Measurements from ENCODE around the gene KLHDC8A. TPM values are rescaled to one million over a fixed set of nuclear protein-coding genes. Genes with fewer than 3 reads are reported as not detected.
A peak's percentile ranks its signal among the peaks of the same experiment; 100 is the strongest.

The KLHDC8A gene
- total RNA-seq, 1 donor from 2014 or later = 0.27 TPM

GRCh38 chr1:205380882-205381281, 24.2 kb upstream of the KLHDC8A start:
- Histone ChIP-seq H3K36me3 (no peaks in the 10 kb centered on the region), H3K27ac (replicated peaks) (no peak overlapping the region), H3K27me3 (ENCODE audit: low read depth) (peaks cover 79% of the 10 kb centered on the region), H3K4me3 (no peak overlapping the region), H3K4me1 (no peaks in the 10 kb centered on the region), H3K9me3 (replicated peaks) (no peaks in the 10 kb centered on the region)
- DNase-seq = no peak
- intact Hi-C loops (cut with micrococcal nuclease) = no loop called here
- no peak for TF ChIP-seq CTCF (IDR thresholded peaks at IDR 0.05; ENCODE audit: borderline replicate concordance)

- H3K27ac ChIP-seq (replicated peaks) = no peak overlapping the region
- no peak for TF ChIP-seq CTCF (IDR thresholded peaks at IDR 0.05; ENCODE audit: borderline replicate concordance)
- H3K27me3 ChIP-seq (ENCODE audit: low read depth) = peaks cover 95% of the 10 kb centered on the region
- H3K4me3 ChIP-seq = no peak overlapping the region
- intact Hi-C loops (cut with micrococcal nuclease) = no loop called here
- no peaks in the 10 kb centered on the region for H3K4me1 ChIP-seq
- no peaks in the 10 kb centered on the region for H3K36me3 ChIP-seq
- no peak for DNase-seq
- no peaks in the 10 kb centered on the region for H3K9me3 ChIP-seq (replicated peaks)
Measured at GRCh38 chr1:205379056-205379455, 22.3 kb upstream of the KLHDC8A start.

GRCh38 chr1:205377355-205377754, 20.6 kb upstream of the KLHDC8A start:
- TF ChIP-seq CTCF (IDR thresholded peaks at IDR 0.05; ENCODE audit: borderline replicate concordance) = no peak
- no peaks in the 10 kb centered on the region for H3K9me3 ChIP-seq (replicated peaks)
- no peak overlapping the region for H3K27ac ChIP-seq (replicated peaks)
- H3K4me1 ChIP-seq = no peaks in the 10 kb centered on the region
- H3K4me3 ChIP-seq = no peak overlapping the region
- peaks cover 97% of the 10 kb centered on the region for H3K27me3 ChIP-seq (ENCODE audit: low read depth)
- no peak for DNase-seq
- H3K36me3 ChIP-seq = no peaks in the 10 kb centered on the region
- intact Hi-C loops (cut with micrococcal nuclease) = no loop called here

- intact Hi-C loops (cut with micrococcal nuclease) = no loop called here
- H3K4me1 ChIP-seq = no peaks in the 10 kb centered on the region
- no peak overlapping the region for H3K27ac ChIP-seq (replicated peaks)
- H3K9me3 ChIP-seq (replicated peaks) = no peaks in the 10 kb centered on the region
- no peaks in the 10 kb centered on the region for H3K36me3 ChIP-seq
- no peak for DNase-seq
- H3K27me3 ChIP-seq (ENCODE audit: low read depth) = peaks cover 96% of the 10 kb centered on the region
- no peak overlapping the region for H3K4me3 ChIP-seq
- no peak for TF ChIP-seq CTCF (IDR thresholded peaks at IDR 0.05; ENCODE audit: borderline replicate concordance)
Measured at GRCh38 chr1:205376739-205377138, 20.0 kb upstream of the KLHDC8A start.

- intact Hi-C loops (cut with micrococcal nuclease) = no loop called here
- Histone ChIP-seq H3K36me3 (no peaks in the 10 kb centered on the region), H3K4me1 (no peaks in the 10 kb centered on the region), H3K4me3 (no peak overlapping the region), H3K27ac (replicated peaks) (no peak overlapping the region), H3K27me3 (ENCODE audit: low read depth) (peaks cover 91% of the 10 kb centered on the region), H3K9me3 (replicated peaks) (no peaks in the 10 kb centered on the region)
- peak; percentile 8 for TF ChIP-seq CTCF (IDR thresholded peaks at IDR 0.05; ENCODE audit: borderline replicate concordance)
- no peak for DNase-seq
Measured at GRCh38 chr1:205375835-205376545, 19.3 kb upstream of the KLHDC8A start.

Data from left ventricle myocardium inferior (tissue), 1 donor.